SJSA1 (cell line): ENCODE data around the gene USP47. TPM values are rescaled to one million over a fixed set of nuclear protein-coding genes. Genes with fewer than 3 reads are reported as not detected.
"Not testable (repeated sequence)": the region's sequence is repeated elsewhere in the genome, so short reads cannot be mapped to it uniquely, and the experiment has no call there.

Source experiments
- DNase-seq, 2 experiments: peaks; one replicate each; pipeline ENCODE4 v3.0.0-alpha.2; 2015 to 2020; ENCODE audit warnings: low spot score in 2 of 2, low read depth in 1 of 2
- H3K27ac ChIP-seq: fragments of 250-450 bp; sonication (Bioruptor Pico); 2 replicates; pipeline ENCODE4 v1.5.1; 2020; ENCODE audit warnings: mild to moderate bottlenecking, moderate library complexity
- H3K27me3 ChIP-seq: fragments of 250-450 bp; sonication (Bioruptor Pico); replicated peaks from 2 replicates; pipeline ENCODE4 v1.5.1; 2020; ENCODE audit warnings: mild to moderate bottlenecking, moderate library complexity
- H3K36me3 ChIP-seq: fragments of 250-450 bp; sonication (Bioruptor Pico); 2 replicates; pipeline ENCODE4 v1.5.1; 2020; ENCODE audit warnings: mild to moderate bottlenecking
- H3K4me1 ChIP-seq: fragments of 250-450 bp; sonication (Bioruptor Pico); replicated peaks from 2 replicates; pipeline ENCODE4 v1.6.1; 2021; ENCODE audit warnings: mild to moderate bottlenecking
- H3K4me3 ChIP-seq: fragments of 250-450 bp; sonication (Bioruptor Pico); 2 replicates; pipeline ENCODE4 v1.5.1; 2020; ENCODE audit warnings: mild to moderate bottlenecking
- H3K9me3 ChIP-seq: fragments of 250-450 bp; sonication (Bioruptor Pico); replicated peaks from 2 replicates; pipeline ENCODE4 v1.5.1; 2020; ENCODE audit warnings: mild to moderate bottlenecking
- total RNA-seq: library from RNA; depleted of rRNA; stranded (reverse); fragments of >200 nt; shearing (Covaris generic); gene quantifications from 2 replicates; pipeline ENCODE4 v1.2.3, GENCODE V29; 2014

USP47 gene
- total RNA-seq, 1 experiment from 2014 or later: 64.9 TPM

- Histone ChIP-seq H3K36me3 (no peaks in the 10 kb centered on the region), H3K4me3 (no peak overlapping the region), H3K4me1 (peaks cover 6% of the 10 kb centered on the region), H3K27ac (no peak overlapping the region), H3K27me3 (no peaks in the 10 kb centered on the region), H3K9me3 (no peaks in the 10 kb centered on the region)
- no peak for DNase-seq
These were observed 25.1 kb upstream of the USP47 start for GRCh38 chr11:11816511-11817314.

GRCh38 chr11:11817957-11818356, 23.8 kb upstream of the USP47 start:
- Histone ChIP-seq H3K36me3 (no peaks in the 10 kb centered on the region), H3K4me3 (no peak overlapping the region), H3K27me3 (no peaks in the 10 kb centered on the region), H3K27ac (no peak overlapping the region), H3K4me1 (peaks cover 6% of the 10 kb centered on the region), H3K9me3 (no peaks in the 10 kb centered on the region)
- DNase-seq: no peak

- Histone ChIP-seq H3K4me3 (no peak overlapping the region), H3K9me3 (no peaks in the 10 kb centered on the region), H3K4me1 (peaks cover 2% of the 10 kb centered on the region), H3K27ac (no peak overlapping the region), H3K36me3 (no peaks in the 10 kb centered on the region), H3K27me3 (no peaks in the 10 kb centered on the region)
- DNase-seq: no peak
These were observed 23.1 kb upstream of the USP47 start for GRCh38 chr11:11818529-11819121.

- H3K4me3 ChIP-seq: no peak overlapping the region
- no peaks in the 10 kb centered on the region for H3K27me3 ChIP-seq
- no peak overlapping the region for H3K27ac ChIP-seq
- no peaks in the 10 kb centered on the region for H3K36me3 ChIP-seq
- DNase-seq: no peak
- no peaks in the 10 kb centered on the region for H3K9me3 ChIP-seq
- no peaks in the 10 kb centered on the region for H3K4me1 ChIP-seq
These were observed 19.9 kb upstream of the USP47 start for GRCh38 chr11:11821899-11822298.

GRCh38 chr11:11822946-11823345, 18.8 kb upstream of the USP47 start:
- no peak for DNase-seq
- H3K27me3 ChIP-seq: no peaks in the 10 kb centered on the region
- H3K36me3 ChIP-seq: no peaks in the 10 kb centered on the region
- H3K4me3 ChIP-seq: no peak overlapping the region
- no peak overlapping the region for H3K27ac ChIP-seq
- no peaks in the 10 kb centered on the region for H3K4me1 ChIP-seq
- H3K9me3 ChIP-seq: no peaks in the 10 kb centered on the region

DNA sequence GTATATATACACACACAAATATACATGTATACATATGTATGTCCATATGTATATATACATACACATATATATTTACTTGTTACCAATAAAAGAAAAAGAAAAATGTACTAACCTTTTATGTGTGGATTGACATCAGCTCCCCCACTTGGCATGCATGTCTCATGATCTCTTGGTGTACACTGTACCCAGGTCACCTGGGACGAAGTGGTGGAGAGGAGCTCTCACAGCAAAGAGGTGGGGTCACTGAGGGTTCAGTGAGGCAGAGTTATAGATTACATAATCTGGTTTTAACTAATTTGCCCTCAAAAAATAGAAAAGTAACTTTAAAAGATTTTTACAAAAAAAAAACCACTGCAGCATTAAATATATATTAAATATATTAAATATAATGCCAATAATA, 15.5 kb upstream of the USP47 start:
- Histone ChIP-seq H3K4me3 (no peak overlapping the region), H3K27ac (no peak overlapping the region), H3K36me3 (no peaks in the 10 kb centered on the region), H3K9me3 (no peaks in the 10 kb centered on the region), H3K27me3 (no peaks in the 10 kb centered on the region), H3K4me1 (no peaks in the 10 kb centered on the region)
- DNase-seq: no peak

DNA sequence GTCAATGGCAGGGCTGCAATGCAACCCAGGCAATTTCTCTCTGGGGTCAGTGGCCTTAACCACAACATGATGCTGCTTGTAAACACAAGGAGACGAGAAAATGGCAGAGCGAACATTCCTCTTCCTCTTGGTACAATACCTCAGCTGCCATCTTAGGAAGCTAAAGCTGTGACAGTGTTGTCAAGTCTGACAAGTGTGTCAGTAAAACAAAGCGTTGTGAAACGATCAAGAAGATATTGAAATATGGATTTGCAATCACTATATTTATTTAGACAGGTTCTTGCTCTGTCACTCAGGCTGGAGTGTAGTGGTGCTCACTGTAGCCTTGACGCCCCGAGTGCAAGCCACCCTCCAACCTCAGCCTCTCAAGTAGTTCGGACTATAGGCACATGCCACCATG, 14.5 kb upstream of the USP47 start:
- Histone ChIP-seq H3K4me3 (no peak overlapping the region), H3K9me3 (no peaks in the 10 kb centered on the region), H3K4me1 (no peaks in the 10 kb centered on the region), H3K27ac (no peak overlapping the region), H3K27me3 (no peaks in the 10 kb centered on the region), H3K36me3 (no peaks in the 10 kb centered on the region)
- DNase-seq: no peak

DNA sequence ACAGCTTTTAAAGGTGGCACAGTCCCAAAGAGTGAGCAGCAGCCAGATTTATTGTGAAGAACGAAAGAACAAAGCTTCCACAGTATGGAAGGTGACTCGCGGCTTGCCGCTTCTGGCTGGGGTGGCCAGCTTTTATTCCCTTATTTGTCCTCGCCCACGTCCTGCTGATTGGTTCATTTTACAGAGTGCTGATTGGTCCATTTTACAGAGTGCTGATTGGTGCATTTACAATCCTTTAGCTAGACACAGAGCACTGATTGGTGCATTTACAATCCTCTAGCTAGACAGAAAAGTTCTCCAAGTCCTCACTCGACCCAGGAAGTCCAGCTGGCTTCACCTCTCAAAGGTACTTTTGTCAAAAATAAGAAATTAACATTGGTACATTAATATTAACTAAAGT, 10.4 kb upstream of the USP47 start:
- not testable (repeated sequence) for DNase-seq, H3K27ac ChIP-seq

DNA sequence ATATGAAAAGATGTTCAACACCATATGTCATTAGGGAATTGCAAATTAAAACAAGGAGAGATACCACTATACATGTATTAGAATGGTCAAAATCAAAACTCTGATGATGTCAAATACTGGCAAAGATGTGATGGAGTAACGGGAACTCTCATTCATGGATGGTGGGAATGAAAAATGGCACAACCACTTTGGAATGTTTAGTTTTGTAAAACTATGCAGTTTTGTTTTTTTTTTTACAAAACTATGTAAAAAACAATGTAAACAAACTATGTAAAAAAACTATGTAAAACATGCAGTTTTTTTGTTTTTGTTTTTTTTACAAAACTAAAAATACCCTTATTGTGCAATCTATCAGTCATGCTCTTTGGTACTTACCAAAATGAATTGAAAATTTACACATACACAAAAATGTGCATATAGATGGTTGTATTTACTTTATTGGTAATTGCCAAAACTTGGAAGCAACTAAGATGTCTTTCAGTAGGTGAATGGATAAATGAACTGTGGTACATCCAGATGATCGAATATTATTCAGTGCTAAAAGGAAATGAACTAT, 5.0 kb upstream of the USP47 start:
- H3K27ac ChIP-seq: no peak overlapping the region
- DNase-seq: no peak
- H3K27me3 ChIP-seq: no peaks in the 10 kb centered on the region
- H3K4me3 ChIP-seq: no peak overlapping the region
- no peaks in the 10 kb centered on the region for H3K36me3 ChIP-seq
- no peaks in the 10 kb centered on the region for H3K9me3 ChIP-seq
- H3K4me1 ChIP-seq: peaks cover 8% of the 10 kb centered on the region; the same call in 1 of the 2 replicates

More for the DNA sequence above, 10.4 kb upstream of the USP47 start:
- H3K27me3 ChIP-seq, H3K4me1 ChIP-seq, H3K36me3 ChIP-seq, H3K9me3 ChIP-seq, H3K4me3 ChIP-seq: not testable (repeated sequence)

GRCh38 chr11:11839718-11840117, 2.1 kb upstream of the USP47 start:
- H3K36me3 ChIP-seq: peaks cover 6% of the 10 kb centered on the region; the same call in 1 of the 2 replicates
- no peak for DNase-seq
- H3K27ac ChIP-seq: no peak overlapping the region
- H3K27me3 ChIP-seq: no peaks in the 10 kb centered on the region
- H3K4me1 ChIP-seq: peaks cover 14% of the 10 kb centered on the region
- H3K9me3 ChIP-seq: no peaks in the 10 kb centered on the region
- H3K4me3 ChIP-seq: no peak overlapping the region

GRCh38 chr11:11841116-11841722, 553 bp upstream of the USP47 start:
- Histone ChIP-seq H3K4me3 (peak overlapping the region; percentile 76), H3K9me3 (no peaks in the 10 kb centered on the region), H3K27ac (peak overlapping the region; percentile 81), H3K36me3 (peaks cover 6% of the 10 kb centered on the region; the same call in 1 of the 2 replicates), H3K4me1 (peaks cover 14% of the 10 kb centered on the region), H3K27me3 (no peaks in the 10 kb centered on the region)
- peak in 1 of 2 experiments; percentile 45 for DNase-seq

- peak overlapping the region; percentile 76 for H3K4me3 ChIP-seq
- H3K27me3 ChIP-seq: no peaks in the 10 kb centered on the region
- peak overlapping the region; percentile 81 for H3K27ac ChIP-seq
- no peaks in the 10 kb centered on the region for H3K9me3 ChIP-seq
- peaks cover 6% of the 10 kb centered on the region; the same call in 1 of the 2 replicates for H3K36me3 ChIP-seq
- DNase-seq: peak; percentile 46 to 81
- H3K4me1 ChIP-seq: peaks cover 11% of the 10 kb centered on the region
These were observed 743 bp downstream of the USP47 start for GRCh38 chr11:11842421-11843008.

- Histone ChIP-seq H3K27ac (peak overlapping the region; percentile 81), H3K36me3 (peaks cover 6% of the 10 kb centered on the region; the same call in 1 of the 2 replicates), H3K27me3 (no peaks in the 10 kb centered on the region), H3K9me3 (no peaks in the 10 kb centered on the region), H3K4me1 (peaks cover 11% of the 10 kb centered on the region), H3K4me3 (peak overlapping the region; percentile 76)
- DNase-seq: peak in 1 of 2 experiments; percentile 44
These were observed 1.4 kb downstream of the USP47 start for GRCh38 chr11:11843211-11843621.
